Uterus (tissue), 4 donors: ENCODE results near the gene SERPINF2. TPM values are rescaled to one million over a fixed set of nuclear protein-coding genes. Genes with fewer than 3 reads are reported as not detected.
"Not testable (repeated sequence)": the region's sequence is repeated elsewhere in the genome, so short reads cannot be mapped to it uniquely, and the experiment has no call there.

Experiments
- DNase-seq, 2 donors: peaks; one replicate each; pipeline ENCODE4 v3.0.0-alpha.2; 2019 to 2020
- H3K27ac ChIP-seq, 2 donors: fragments of 200-600 bp; sonication (generic); 1 replicate in 1 of 2; 2 replicates in 1 of 2; pipeline ENCODE4 v1.5.1; 2016 to 2018
- H3K27me3 ChIP-seq, 2 donors: fragments of 200-600 bp; sonication (generic); one replicate each; pipeline ENCODE4 v1.5.1; 2018 to 2019; ENCODE audit warnings: control low read depth in 1 of 2
- H3K36me3 ChIP-seq, 2 donors: fragments of 200-600 bp; sonication (generic); one replicate each; pipeline ENCODE4 v1.5.1; 2019; ENCODE audit warnings: control low read depth in 1 of 2
- H3K4me1 ChIP-seq, 2 donors: fragments of 200-600 bp; sonication (generic); one replicate each; pipeline ENCODE4 v1.5.1; 2018 to 2019; ENCODE audit warnings: control low read depth in 1 of 2
- H3K4me3 ChIP-seq, 2 donors: fragments of 200-600 bp; sonication (generic); 1 replicate in 1 of 2; 2 replicates in 1 of 2; pipeline ENCODE4 v1.5.1; 2018 to 2019; ENCODE audit warnings: mild to moderate bottlenecking in 1 of 2
- H3K9me3 ChIP-seq, 2 donors: fragments of 200-600 bp; sonication (generic); one replicate each; pipeline ENCODE4 v1.5.1; 2019; ENCODE audit warnings: control low read depth in 1 of 2
- POLR2A ChIP-seq, 2 donors: fragments of 450-650 bp; IDR thresholded peaks; one replicate each; pipeline ENCODE4 v1.6.1; 2016; ENCODE audit warnings: antibody characterized with exemption in 2 of 2, mild to moderate bottlenecking in 1 of 2, moderate library complexity in 1 of 2
- intact Hi-C: fragments of 100-400 bp; cut with DNase I; formaldehyde crosslinking; loops from one replicate; pipeline ENCODE4 v1.15.1; 2023; ENCODE audit warnings: low total_unique reads
- total RNA-seq, 4 donors: library from RNA; depleted of rRNA in 3 of 4; stranded (reverse); fragments of >200 nt in 3 of 4; gene quantifications; one replicate each; pipeline versions ENCODE4 v1.1.0 to v1.2.4, GENCODE V29; 2014 to 2023
- TF ChIP-seq, protein P1 (sequence below), 4 experiments: fragments of 200-600 bp in 2 of 4; fragments of 450-650 bp in 2 of 4; sonication (generic) in 2 of 4; IDR thresholded peaks; one replicate each; pipeline ENCODE4 v1.5.1; 2016 to 2019; ENCODE audit warnings: antibody characterized with exemption in 4 of 4, mild to moderate bottlenecking in 2 of 4, moderate library complexity in 1 of 4
- donor health status: DM: yes; HTN: yes; CAD: no.

SERPINF2 gene
- total RNA-seq, result 10 to 100 TPM in 2 of 4 donors, 1 to 10 TPM in 1, under 1 TPM in 1; 0.83 to 21.5 (median 10.0) TPM

DNA sequence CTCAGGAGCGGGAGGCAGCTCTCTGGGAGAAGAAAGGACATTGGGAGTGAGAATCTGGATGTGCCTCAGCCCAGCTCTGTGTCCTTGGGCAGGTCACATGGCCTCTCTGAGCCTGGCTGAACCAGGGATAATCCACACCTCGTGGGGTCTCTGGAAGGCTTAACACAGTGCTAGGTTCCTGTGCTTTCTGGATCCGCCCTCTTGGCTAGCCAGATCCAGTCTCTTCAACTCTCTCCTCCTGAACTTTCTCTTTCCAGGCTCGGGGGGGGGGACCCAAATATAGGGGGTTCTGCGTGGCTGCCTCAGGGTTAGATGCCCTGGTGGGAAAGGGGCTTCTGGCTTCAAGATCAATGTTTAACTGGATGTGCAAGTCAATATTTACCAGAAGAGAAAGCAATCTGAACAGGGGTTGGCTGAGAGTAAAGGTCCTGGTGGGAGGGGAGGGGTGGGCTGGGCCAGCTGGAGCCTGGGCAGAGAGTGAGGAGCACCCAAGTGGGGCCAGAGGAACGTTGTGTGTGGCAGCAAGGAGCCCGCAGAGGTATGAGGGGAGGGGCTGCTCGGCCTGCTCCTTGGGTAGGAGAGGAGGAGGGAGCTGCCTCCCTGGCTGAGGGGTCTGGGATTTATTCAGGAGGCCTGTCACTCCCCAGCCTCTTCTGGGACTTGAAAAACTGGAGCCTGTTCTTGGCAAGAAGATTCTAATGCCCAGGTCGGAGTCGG, at the start of gene SERPINF2:
Gene SERPINF2, plus strand, starts transcription at position 501 of the 717 bp plus-strand sequence. CDS start 2,125 bp downstream, outside the sequence.
- no peak for TF ChIP-seq POLR2A (IDR thresholded peaks at IDR 0.05)
- TF ChIP-seq, protein P1, sequence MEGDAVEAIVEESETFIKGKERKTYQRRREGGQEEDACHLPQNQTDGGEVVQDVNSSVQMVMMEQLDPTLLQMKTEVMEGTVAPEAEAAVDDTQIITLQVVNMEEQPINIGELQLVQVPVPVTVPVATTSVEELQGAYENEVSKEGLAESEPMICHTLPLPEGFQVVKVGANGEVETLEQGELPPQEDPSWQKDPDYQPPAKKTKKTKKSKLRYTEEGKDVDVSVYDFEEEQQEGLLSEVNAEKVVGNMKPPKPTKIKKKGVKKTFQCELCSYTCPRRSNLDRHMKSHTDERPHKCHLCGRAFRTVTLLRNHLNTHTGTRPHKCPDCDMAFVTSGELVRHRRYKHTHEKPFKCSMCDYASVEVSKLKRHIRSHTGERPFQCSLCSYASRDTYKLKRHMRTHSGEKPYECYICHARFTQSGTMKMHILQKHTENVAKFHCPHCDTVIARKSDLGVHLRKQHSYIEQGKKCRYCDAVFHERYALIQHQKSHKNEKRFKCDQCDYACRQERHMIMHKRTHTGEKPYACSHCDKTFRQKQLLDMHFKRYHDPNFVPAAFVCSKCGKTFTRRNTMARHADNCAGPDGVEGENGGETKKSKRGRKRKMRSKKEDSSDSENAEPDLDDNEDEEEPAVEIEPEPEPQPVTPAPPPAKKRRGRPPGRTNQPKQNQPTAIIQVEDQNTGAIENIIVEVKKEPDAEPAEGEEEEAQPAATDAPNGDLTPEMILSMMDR (IDR thresholded peaks at IDR 0.05), result no peak
- peak within 1 kb of the TSS; percentile 47 to 71 for H3K27ac ChIP-seq
- no peaks in the 10 kb centered on the region for H3K9me3 ChIP-seq
- DNase-seq, result no peak
- H3K4me1 ChIP-seq, result peaks cover 0 to 2% of the 10 kb centered on the region in 2 donors
- H3K27me3 ChIP-seq, result no peaks in the 10 kb centered on the region
- H3K4me3 ChIP-seq, result no peak within 1 kb of the TSS
- no peaks in the 10 kb centered on the region for H3K36me3 ChIP-seq
- intact Hi-C loops, result no loop called here

DNA sequence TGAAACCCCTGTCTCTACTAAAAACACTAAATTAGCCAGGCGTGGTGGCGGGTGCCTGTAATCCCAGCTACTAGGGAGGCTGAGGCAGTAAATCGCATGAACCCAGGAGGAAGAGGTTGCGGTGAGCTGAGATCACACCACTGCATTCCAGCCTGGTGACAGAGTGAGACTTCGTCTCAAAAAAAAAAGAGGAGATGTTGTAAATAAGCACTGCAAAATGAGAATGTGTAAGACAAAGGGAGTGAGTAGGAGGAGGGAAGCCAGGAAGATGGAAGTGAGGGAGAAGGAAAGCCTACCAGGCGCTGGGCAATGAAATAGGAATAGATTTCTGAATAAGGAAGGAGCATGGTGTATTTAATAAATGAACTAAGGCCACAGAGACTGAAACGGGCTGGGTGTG, 49.3 kb upstream of the SERPINF2 start:
- Histone ChIP-seq H3K4me3 (no peak overlapping the region), H3K27ac (no peak overlapping the region), H3K27me3 (no peaks in the 10 kb centered on the region), H3K4me1 (no peaks in the 10 kb centered on the region), H3K9me3 (no peaks in the 10 kb centered on the region), H3K36me3 (no peaks in the 10 kb centered on the region)
- no peak for DNase-seq
- intact Hi-C loops, result no loop called here
- no peak for TF ChIP-seq POLR2A (IDR thresholded peaks at IDR 0.05)
- TF ChIP-seq, protein P1 (IDR thresholded peaks at IDR 0.05), result no peak

DNA sequence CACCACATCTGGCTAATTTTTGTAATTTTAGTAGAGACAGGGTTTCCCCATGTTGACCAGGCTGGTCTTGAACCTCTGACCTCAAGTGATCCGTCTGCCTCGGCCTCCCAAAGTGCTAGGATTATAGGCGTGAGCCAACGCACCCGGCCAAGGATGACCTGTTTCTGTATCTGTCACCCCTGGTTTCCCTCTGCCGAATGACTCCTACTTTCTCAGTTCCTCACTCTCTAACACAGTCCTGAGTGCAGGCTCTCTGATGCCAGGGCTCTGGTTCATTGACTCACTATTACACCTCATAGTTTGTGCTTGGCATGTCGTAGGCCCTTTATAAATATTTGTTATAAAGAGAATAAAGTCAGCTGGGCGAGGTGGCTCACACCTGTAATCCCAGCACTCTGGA, 47.3 kb upstream of the SERPINF2 start:
- intact Hi-C loops, result no loop called here
- Histone ChIP-seq H3K36me3 (no peaks in the 10 kb centered on the region), H3K4me3 (no peak overlapping the region), H3K27ac (no peak overlapping the region), H3K4me1 (no peaks in the 10 kb centered on the region), H3K27me3 (no peaks in the 10 kb centered on the region), H3K9me3 (no peaks in the 10 kb centered on the region)
- no peak for DNase-seq
- TF ChIP-seq POLR2A (IDR thresholded peaks at IDR 0.05), result no peak
- TF ChIP-seq, protein P1 (IDR thresholded peaks at IDR 0.05), result no peak

DNA sequence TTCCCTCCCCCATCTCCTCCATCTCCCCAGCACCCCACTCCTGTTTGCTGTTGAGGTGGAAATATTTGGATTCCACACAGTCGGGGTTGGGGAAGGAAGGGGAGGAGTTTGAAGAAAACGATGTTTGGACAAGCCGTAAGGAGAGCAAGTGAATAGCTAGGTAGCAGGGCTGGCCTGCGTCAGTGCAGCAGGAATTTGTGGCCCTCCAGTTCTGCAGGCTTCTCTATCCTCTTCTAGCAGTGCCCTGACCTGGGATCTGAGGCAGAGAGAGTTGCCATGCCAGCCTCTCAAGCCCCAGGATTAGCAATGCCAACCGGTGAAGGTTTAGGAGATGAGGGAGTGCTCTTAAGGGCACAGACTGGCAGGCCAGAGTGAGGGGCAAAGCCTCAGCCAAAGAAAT, 45.0 kb upstream of the SERPINF2 start:
- Histone ChIP-seq H3K36me3 (no peaks in the 10 kb centered on the region), H3K27me3 (no peaks in the 10 kb centered on the region), H3K4me1 (no peaks in the 10 kb centered on the region), H3K4me3 (no peak overlapping the region), H3K9me3 (no peaks in the 10 kb centered on the region), H3K27ac (no peak overlapping the region)
- DNase-seq, result no peak
- intact Hi-C loops, result no loop called here
- TF ChIP-seq POLR2A (IDR thresholded peaks at IDR 0.05), result no peak
- TF ChIP-seq, protein P1 (IDR thresholded peaks at IDR 0.05), result no peak

DNA sequence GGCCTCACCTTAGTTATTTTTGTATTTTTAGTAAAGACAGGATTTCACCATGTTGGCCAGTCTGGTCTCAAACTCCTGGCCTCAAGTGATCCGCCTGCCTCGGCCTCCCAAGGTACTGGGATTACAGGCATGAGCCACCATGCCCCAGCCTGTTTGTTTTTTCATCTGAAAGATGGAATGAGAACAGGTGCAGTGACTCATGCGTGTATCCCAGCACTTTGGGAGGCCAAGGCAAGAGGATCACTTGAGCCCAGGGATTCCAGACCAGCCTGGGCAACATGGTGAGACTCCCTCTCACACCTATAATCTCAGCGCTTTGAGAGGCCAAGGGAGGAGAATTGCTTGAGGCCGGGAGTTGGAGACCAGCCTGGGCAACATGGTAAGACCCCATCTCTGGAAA, 42.8 kb upstream of the SERPINF2 start:
- H3K27me3 ChIP-seq, intact Hi-C loops, H3K27ac ChIP-seq: not testable (repeated sequence)

More for the DNA sequence above, 42.8 kb upstream of the SERPINF2 start:
- DNase-seq, H3K36me3 ChIP-seq, H3K4me1 ChIP-seq, H3K9me3 ChIP-seq, H3K4me3 ChIP-seq: not testable (repeated sequence)
